Choroid plexus epithelial cell (primary cell): Measurements from ENCODE around the gene MOCS3.

Source experiments
- DNase-seq: peaks from one replicate; pipeline ENCODE4 v3.0.0-alpha.2; 2010; ENCODE audit warnings: low read depth
- H3K4me3 ChIP-seq: 2 replicates; pipeline ENCODE4 v1.5.1; 2011; ENCODE audit warnings: low read depth, mild to moderate bottlenecking, control low read depth, low read length, moderate library complexity
- CTCF ChIP-seq: conservative IDR thresholded peaks from 2 replicates; pipeline ENCODE4 v1.5.1; 2011; ENCODE audit warnings: low read depth, mild to moderate bottlenecking, control low read depth, inconsistent platforms, low read length, moderate library complexity

The MOCS3 gene

GRCh38 chr20:50982363-50982762 lies 23.7 kb downstream of the MOCS3 start:
- peak; percentile 74 for DNase-seq
- no peak for TF ChIP-seq CTCF

GRCh38 chr20:50983321-50983720 lies 24.7 kb downstream of the MOCS3 start:
- DNase-seq, result no peak
- TF ChIP-seq CTCF, result no peak
- no peak overlapping the region for H3K4me3 ChIP-seq

More at GRCh38 chr20:50982363-50982762, 23.7 kb downstream of the MOCS3 start:
- no peak overlapping the region for H3K4me3 ChIP-seq

GRCh38 chr20:50987493-50988210 lies 29.0 kb downstream of the MOCS3 start:
- H3K4me3 ChIP-seq, result no peak overlapping the region
- peak; percentile 90 for TF ChIP-seq CTCF
- DNase-seq, result peak; percentile 94

GRCh38 chr20:50991076-50991475 lies 32.5 kb downstream of the MOCS3 start:
- DNase-seq, result no peak
- no peak for TF ChIP-seq CTCF
- H3K4me3 ChIP-seq, result no peak overlapping the region

- no peak overlapping the region for H3K4me3 ChIP-seq
- DNase-seq, result no peak
- no peak for TF ChIP-seq CTCF
Observed at GRCh38 chr20:50992336-50992732, 33.7 kb downstream of the MOCS3 start.

GRCh38 chr20:50992733-50993457 lies 34.3 kb downstream of the MOCS3 start:
- peak; percentile 85 for TF ChIP-seq CTCF
- peak; percentile 90 for DNase-seq
- no peak overlapping the region for H3K4me3 ChIP-seq
